SJCRH30 (cell line): Measurements from ENCODE around the gene DGKG. TPM values are rescaled to one million over a fixed set of nuclear protein-coding genes. Genes with fewer than 3 reads are reported as not detected.
A peak's percentile ranks its signal among the peaks of the same experiment; 100 is the strongest.

Source experiments
- DNase-seq, 2 experiments: peaks; one replicate each; pipeline ENCODE4 v3.0.0-alpha.2; 2015 to 2020
- H3K27ac ChIP-seq: fragments of 250-450 bp; sonication (Bioruptor Pico); 2 replicates; pipeline ENCODE4 v1.5.1; 2020; ENCODE audit warnings: mild to moderate bottlenecking, moderate library complexity
- H3K27me3 ChIP-seq: fragments of 250-450 bp; sonication (Bioruptor Pico); 2 replicates; pipeline ENCODE4 v1.5.1; 2020; ENCODE audit warnings: mild to moderate bottlenecking, moderate library complexity
- H3K36me3 ChIP-seq: fragments of 250-450 bp; sonication (Bioruptor Pico); 2 replicates; pipeline ENCODE4 v1.5.1; 2020; ENCODE audit warnings: mild to moderate bottlenecking, moderate library complexity
- H3K4me1 ChIP-seq: fragments of 250-450 bp; sonication (Bioruptor Pico); 2 replicates; pipeline ENCODE4 v1.5.1; 2020; ENCODE audit warnings: mild to moderate bottlenecking, moderate library complexity
- H3K4me3 ChIP-seq: fragments of 250-450 bp; sonication (Bioruptor Pico); 2 replicates; pipeline ENCODE4 v1.5.1; 2020; ENCODE audit warnings: mild to moderate bottlenecking, moderate library complexity
- H3K9me3 ChIP-seq: fragments of 250-450 bp; sonication (Bioruptor Pico); replicated peaks from 2 replicates; pipeline ENCODE4 v1.5.1; 2020; ENCODE audit warnings: mild to moderate bottlenecking, moderate library complexity
- total RNA-seq: library from RNA; depleted of rRNA; stranded (reverse); fragments of >200 nt; shearing (Covaris generic); gene quantifications from 2 replicates; pipeline ENCODE4 v1.2.3, GENCODE V29; 2014

DGKG gene
- total RNA-seq, 1 experiment from 2014 or later: 0.08 TPM

DNA sequence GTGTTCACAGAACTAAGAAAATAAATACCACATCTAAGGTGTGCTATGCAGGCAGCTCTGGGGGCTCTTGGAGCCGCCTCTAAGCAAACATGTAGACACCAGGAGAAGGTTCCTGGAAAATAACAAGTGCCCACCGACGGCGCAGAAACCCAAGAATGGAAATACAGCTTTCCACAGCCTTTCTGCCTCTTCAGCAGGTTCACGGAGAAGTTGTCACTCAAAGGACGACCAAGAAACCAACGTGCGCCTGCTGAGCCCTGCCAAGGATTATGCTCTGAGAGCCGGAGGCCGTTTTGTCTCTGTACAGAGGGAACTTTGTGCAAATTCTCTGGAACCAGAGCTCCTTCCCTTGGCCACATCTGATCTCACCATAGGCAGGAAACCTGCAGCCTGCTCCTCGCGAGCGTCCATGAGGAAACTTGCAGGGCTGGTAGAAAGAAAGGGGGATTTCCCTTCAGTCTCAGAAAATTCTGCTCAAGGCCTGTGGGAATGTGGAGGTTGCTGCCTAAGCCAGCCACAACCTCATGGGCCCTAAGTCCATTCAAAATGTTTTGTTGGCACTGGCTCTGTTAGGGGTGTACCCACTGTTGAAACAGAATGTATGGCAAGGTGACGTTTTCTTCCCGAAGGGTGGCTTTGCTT, 212.6 kb downstream of the DGKG start:
- Histone ChIP-seq H3K4me3 (no peak overlapping the region), H3K36me3 (no peaks in the 10 kb centered on the region), H3K27ac (no peak overlapping the region), H3K9me3 (no peaks in the 10 kb centered on the region), H3K4me1 (no peaks in the 10 kb centered on the region), H3K27me3 (no peaks in the 10 kb centered on the region)
- no peak for DNase-seq

DNA sequence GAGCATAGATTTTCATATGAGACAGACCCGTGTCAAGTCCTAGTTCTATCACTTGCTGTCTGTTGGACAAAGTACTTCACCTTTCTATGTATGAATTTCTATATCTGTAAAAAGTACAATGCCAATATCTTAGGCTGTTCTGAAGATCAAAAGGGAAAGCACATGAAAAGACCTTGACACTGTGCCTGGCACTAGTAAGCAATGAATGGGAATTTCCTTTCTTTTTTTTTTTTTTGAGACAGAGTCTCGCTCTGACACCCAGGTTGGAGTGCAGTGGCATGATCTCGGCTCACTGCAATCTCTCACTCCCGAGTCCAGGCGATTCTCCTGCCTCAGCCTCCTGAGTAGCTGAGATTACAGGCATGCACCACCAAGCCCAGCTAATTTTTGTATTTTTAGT, 217.8 kb downstream of the DGKG start:
- Histone ChIP-seq H3K4me1 (peaks cover 15% of the 10 kb centered on the region), H3K36me3 (no peaks in the 10 kb centered on the region), H3K27me3 (no peaks in the 10 kb centered on the region), H3K27ac (no peak overlapping the region), H3K4me3 (no peak overlapping the region), H3K9me3 (no peaks in the 10 kb centered on the region)
- DNase-seq: no peak

DNA sequence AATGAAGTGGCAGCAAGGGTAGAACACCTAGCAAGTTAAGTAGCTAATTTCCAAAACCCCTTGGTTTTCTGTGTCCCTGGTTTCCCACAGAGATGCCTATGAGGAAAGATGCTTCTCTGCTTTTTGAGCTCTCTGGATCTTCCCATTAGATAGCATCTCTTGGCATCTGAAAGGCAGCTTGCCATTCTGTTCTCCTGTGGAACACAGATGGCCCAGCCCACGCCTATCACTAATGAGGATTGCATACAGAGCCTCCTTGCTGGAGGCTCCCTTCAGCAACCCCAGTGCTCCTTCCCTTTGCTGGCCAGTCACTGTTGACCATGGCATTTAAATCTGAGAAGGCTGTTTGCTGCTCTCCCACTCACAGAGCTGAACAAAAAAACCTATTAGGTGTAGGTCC, 218.8 kb downstream of the DGKG start:
- no peak overlapping the region for H3K4me3 ChIP-seq
- no peak overlapping the region for H3K27ac ChIP-seq
- DNase-seq: no peak
- no peaks in the 10 kb centered on the region for H3K36me3 ChIP-seq
- H3K4me1 ChIP-seq: peaks cover 15% of the 10 kb centered on the region
- H3K27me3 ChIP-seq: no peaks in the 10 kb centered on the region
- H3K9me3 ChIP-seq: no peaks in the 10 kb centered on the region

DNA sequence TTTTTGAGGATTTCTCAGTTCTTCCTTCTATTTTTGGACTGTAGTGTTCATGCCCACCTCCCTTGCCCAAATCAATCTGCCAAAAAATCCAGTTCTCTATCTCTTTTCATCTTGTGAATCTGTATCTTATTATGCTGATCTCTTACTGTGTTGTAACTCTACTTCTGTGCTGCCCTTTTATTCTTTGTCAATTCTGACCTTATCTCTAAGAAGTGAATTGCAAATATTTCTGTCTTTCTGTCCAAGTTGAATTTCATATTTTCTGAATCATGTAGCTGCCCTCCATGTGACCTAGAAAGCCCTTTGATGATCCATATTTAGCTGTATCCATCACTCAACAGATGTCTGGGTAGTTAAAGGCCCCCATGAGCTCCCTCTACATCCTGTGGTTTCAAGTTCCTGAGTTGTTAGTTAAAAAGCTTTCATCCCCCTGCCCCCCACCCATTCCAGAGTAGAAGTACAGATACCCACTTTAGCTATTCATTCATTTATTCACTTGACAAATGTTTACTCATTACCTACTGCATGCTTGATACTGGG, 219.6 kb downstream of the DGKG start:
- no peaks in the 10 kb centered on the region for H3K9me3 ChIP-seq
- no peak overlapping the region for H3K4me3 ChIP-seq
- H3K36me3 ChIP-seq: no peaks in the 10 kb centered on the region
- H3K27me3 ChIP-seq: no peaks in the 10 kb centered on the region
- H3K4me1 ChIP-seq: peaks cover 15% of the 10 kb centered on the region
- H3K27ac ChIP-seq: no peak overlapping the region
- peak in 1 of 2 experiments; percentile 33 for DNase-seq

DNA sequence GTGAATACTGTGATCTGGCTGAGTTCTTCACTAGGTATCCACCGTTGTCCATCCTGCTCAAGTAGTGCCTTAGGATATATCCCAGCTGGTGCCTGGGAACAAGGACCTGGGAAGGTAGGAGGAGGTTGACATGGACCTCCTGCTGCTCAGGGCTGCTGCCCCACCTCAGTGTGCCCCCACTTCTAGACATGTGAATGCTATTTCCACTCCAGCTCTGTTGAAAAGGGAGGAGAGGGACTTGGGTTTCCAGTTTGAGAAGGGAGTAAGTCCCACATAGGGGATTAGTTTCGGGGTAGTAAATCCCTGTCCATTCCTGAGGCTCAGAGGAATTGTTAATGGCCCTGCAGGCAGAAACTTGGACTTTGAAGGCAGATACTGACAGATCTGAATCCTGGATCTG, 220.2 kb downstream of the DGKG start:
- H3K4me1 ChIP-seq: peaks cover 15% of the 10 kb centered on the region
- H3K9me3 ChIP-seq: no peaks in the 10 kb centered on the region
- no peaks in the 10 kb centered on the region for H3K36me3 ChIP-seq
- H3K27ac ChIP-seq: no peak overlapping the region
- no peaks in the 10 kb centered on the region for H3K27me3 ChIP-seq
- H3K4me3 ChIP-seq: no peak overlapping the region
- DNase-seq: no peak

DNA sequence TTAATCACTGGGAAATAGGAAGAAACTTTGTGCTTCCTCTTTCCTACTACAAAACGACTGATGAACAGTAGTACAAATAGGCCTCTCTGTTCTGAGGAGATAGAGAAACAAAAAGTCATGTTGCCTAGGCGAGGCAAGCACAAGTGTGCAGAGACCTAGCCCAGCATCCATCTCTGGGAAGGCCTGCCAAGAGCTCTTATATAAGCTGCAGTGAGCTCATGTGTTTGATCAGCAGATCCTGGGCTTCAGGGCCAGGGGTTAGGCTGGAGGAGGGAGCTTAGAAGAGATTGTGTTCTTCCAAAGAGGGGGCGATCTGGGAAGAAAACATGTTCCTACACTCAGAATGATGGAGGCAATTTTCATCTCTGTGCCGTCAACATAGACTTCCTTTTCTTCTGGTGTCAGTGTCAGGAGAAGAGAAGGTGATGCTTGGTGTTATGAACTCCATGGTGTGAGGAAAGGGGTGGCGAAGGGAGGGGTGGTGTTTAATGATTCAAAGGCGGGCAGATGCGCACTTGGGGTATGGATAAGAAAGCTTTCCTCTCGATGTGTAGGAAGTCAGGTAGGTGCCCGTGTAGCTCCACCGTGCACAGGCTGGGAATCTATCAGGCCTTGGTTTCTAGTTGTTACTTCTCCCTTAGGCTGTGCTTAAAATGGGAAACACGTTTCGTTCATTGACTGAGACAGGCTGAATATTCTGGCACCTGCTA, 223.6 kb downstream of the DGKG start:
- Histone ChIP-seq H3K27ac (no peak overlapping the region), H3K4me3 (no peak overlapping the region), H3K36me3 (no peaks in the 10 kb centered on the region), H3K4me1 (peaks cover 15% of the 10 kb centered on the region), H3K27me3 (no peaks in the 10 kb centered on the region), H3K9me3 (no peaks in the 10 kb centered on the region)
- no peak for DNase-seq

DNA sequence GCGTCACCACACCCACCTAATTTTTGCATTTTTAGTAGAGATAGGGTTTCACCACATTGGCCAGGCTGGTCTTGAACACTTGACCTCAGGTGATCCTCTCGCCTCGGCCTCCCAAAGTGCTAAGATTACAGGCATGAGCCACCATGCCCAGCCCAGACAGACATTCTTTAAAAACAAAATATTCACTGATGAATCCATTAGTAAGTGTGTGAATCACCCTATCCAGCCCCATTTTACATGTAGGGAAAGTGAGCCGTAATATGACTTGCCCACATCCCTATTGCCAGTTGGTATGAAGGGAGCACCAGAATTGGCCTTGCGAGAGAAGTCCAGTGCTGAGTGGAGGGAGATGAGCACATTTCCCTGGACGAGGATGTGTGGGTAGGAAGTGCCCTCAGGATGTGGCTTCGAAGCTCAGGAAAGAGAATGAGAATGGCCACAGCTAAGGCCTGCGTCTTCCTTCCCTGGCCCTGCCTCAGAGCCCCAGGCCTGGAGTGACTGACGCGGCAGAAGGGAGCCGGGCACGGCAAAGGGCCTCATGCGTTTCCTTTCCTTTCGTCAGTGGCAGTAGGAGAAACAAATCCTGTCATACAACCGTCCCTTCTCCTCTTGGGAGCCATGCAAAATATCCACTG, 224.9 kb downstream of the DGKG start:
- H3K36me3 ChIP-seq: no peaks in the 10 kb centered on the region
- no peak overlapping the region for H3K27ac ChIP-seq
- no peaks in the 10 kb centered on the region for H3K27me3 ChIP-seq
- no peaks in the 10 kb centered on the region for H3K9me3 ChIP-seq
- no peak overlapping the region for H3K4me3 ChIP-seq
- DNase-seq: no peak
- peaks cover 8% of the 10 kb centered on the region for H3K4me1 ChIP-seq

DNA sequence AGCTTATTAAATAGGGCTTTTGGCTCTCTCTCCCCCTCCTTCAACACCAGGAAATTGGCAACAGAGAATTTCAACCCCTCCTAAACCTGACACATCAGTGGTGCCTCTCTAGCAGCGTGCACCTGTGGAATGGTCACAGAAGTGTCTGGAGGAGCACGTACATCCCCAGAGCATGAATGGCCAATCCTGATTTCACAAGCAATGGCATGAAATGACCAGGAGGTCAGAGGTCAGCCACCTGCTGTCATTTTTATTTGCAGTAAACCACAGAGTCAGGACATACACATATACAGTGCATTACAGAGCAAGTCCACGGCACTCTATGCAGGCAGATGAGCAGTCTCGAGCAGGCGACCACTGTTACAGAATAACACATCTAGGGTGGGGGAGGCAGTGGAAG, 228.1 kb downstream of the DGKG start:
- Histone ChIP-seq H3K36me3 (no peaks in the 10 kb centered on the region), H3K27me3 (no peaks in the 10 kb centered on the region), H3K27ac (no peak overlapping the region), H3K4me3 (no peak overlapping the region), H3K4me1 (no peaks in the 10 kb centered on the region), H3K9me3 (no peaks in the 10 kb centered on the region)
- DNase-seq: no peak

DNA sequence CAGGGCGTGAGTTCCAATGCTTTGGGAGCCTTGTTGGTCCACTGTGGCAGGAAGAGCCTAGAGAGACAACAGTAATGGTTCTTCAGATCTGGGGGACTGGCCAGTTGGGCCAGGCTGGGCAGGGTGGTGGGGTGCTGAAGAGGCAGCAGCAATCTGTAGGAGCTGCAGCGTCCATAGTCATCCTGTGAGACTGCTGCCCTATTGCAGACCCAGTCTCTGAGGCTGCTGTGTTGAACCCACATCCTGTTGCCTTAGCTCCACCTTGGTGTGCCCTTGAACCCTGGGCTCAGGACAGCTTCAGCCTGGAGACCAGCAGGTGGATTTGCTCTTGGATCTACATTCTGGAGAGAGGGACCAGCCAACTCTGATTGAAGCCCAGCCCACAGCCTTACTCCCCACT, 229.5 kb downstream of the DGKG start:
- no peaks in the 10 kb centered on the region for H3K4me1 ChIP-seq
- H3K27ac ChIP-seq: no peak overlapping the region
- H3K36me3 ChIP-seq: no peaks in the 10 kb centered on the region
- DNase-seq: no peak
- no peak overlapping the region for H3K4me3 ChIP-seq
- no peaks in the 10 kb centered on the region for H3K9me3 ChIP-seq
- H3K27me3 ChIP-seq: no peaks in the 10 kb centered on the region

DNA sequence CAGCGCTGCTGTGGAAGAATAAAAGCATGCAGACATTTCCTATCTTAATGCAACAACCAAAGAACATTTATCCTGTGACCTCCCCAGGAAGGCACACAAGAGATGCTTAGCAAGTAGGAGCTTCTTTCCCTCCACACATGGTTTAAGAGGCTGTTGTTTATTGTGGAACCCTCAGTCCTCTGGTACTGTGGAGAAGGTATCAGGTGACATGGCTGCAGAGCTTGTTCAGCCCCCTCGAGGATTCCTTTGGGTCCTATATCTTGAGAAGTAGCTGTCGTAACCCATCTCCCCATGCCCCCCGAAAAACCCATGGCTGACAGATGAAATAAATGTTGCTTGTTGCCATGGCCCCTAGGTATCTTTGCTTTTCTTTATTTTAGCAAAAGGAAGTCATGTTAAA, 232.8 kb downstream of the DGKG start:
- Histone ChIP-seq H3K9me3 (no peaks in the 10 kb centered on the region), H3K4me1 (peaks cover 10% of the 10 kb centered on the region), H3K36me3 (no peaks in the 10 kb centered on the region), H3K4me3 (no peak overlapping the region), H3K27me3 (no peaks in the 10 kb centered on the region), H3K27ac (no peak overlapping the region)
- DNase-seq: peak in 1 of 2 experiments; percentile 16

DNA sequence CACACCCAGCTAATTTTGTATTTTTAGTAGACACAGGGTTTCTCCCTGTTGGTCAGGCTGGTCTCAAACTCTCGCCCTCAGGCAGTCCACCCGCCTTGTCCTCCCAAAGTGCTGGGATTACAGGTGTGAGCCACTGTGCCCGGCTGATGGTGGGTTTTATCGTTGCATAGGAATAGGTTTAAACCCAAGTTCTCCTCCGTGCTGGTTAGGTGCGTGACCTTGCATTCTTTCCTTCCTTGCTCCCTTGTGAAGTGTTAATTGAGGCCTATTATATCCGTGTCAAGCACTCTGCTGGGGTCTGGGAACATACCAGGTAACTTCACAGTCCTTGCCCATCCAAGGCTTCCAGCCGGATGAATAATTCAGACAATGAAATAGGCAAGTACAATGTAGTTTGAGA, 233.9 kb downstream of the DGKG start:
- Histone ChIP-seq H3K27ac (no peak overlapping the region), H3K4me3 (no peak overlapping the region), H3K36me3 (no peaks in the 10 kb centered on the region), H3K4me1 (peaks cover 18% of the 10 kb centered on the region), H3K9me3 (no peaks in the 10 kb centered on the region), H3K27me3 (no peaks in the 10 kb centered on the region)
- DNase-seq: no peak

DNA sequence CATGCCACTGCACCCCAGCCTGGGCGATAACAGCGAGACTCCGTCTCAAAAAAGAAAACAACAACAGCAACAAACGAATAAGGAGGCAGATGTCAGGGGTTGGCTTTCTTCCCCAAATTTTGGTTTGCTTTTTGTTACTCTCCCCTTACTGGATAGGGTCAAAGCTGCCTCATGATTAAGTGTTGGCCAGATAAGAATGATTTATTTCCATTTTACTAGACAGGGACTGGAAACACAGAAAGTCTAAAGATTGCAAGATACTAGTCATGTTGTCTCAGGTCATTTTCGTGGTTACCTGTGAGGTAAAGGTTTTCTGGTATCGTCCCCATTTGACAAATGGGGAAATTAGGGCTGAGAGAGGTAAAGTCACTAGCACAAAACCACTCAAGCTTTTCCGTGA, 234.6 kb downstream of the DGKG start:
- Histone ChIP-seq H3K4me1 (peaks cover 25% of the 10 kb centered on the region), H3K9me3 (no peaks in the 10 kb centered on the region), H3K27ac (no peak overlapping the region), H3K4me3 (no peak overlapping the region), H3K27me3 (no peaks in the 10 kb centered on the region), H3K36me3 (no peaks in the 10 kb centered on the region)
- no peak for DNase-seq

DNA sequence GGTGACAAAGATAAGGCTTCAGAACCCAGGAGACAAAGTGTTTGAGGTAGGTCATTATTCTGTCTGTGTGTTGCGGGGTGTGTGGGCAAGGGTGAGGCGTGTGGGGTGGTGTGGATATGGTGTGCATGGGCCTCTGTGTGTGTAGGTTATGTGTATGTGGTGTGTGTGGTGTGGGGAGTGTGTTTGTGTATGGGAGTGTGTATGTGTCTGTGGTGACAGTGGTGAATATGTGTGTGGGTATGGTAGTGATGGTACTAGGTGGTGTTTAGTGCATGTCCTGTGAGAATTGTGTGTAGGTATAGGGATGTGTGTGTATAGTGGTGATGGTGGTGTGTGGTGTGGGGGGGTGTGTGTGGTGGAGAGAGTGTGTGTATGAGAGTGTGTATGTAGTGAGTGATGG, 236.9 kb downstream of the DGKG start:
- no peaks in the 10 kb centered on the region for H3K36me3 ChIP-seq
- peaks cover 36% of the 10 kb centered on the region for H3K4me1 ChIP-seq
- no peaks in the 10 kb centered on the region for H3K9me3 ChIP-seq
- peak overlapping the region; percentile 84 for H3K27ac ChIP-seq
- no peaks in the 10 kb centered on the region for H3K27me3 ChIP-seq
- no peak for DNase-seq
- H3K4me3 ChIP-seq: peak overlapping the region; percentile 18; the same call in 1 of the 2 replicates

DNA sequence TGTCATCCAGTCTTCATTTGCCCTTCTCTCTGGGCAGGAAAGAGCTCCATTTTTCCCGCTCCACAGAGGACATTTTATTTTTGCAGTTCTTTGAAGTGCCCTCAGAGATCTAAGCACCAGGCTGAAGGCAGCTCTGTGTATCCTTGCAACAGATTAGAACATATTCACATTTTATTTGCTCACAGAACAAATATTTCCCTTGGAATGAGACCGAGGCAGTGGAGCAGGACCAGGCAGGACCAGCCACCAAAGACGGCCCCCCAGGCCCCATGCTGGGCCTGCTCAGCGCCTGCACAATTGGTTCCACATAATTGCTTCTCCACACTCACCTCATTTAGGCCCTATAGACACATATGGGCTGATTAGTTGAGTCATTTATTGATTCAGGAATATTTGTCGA, 237.4 kb downstream of the DGKG start:
- peak; percentile 55 to 71 for DNase-seq
- H3K4me1 ChIP-seq: peaks cover 36% of the 10 kb centered on the region
- H3K4me3 ChIP-seq: peak overlapping the region; percentile 22; the same call in 1 of the 2 replicates
- peak overlapping the region; percentile 84 for H3K27ac ChIP-seq
- H3K27me3 ChIP-seq: no peaks in the 10 kb centered on the region
- H3K36me3 ChIP-seq: no peaks in the 10 kb centered on the region
- no peaks in the 10 kb centered on the region for H3K9me3 ChIP-seq

DNA sequence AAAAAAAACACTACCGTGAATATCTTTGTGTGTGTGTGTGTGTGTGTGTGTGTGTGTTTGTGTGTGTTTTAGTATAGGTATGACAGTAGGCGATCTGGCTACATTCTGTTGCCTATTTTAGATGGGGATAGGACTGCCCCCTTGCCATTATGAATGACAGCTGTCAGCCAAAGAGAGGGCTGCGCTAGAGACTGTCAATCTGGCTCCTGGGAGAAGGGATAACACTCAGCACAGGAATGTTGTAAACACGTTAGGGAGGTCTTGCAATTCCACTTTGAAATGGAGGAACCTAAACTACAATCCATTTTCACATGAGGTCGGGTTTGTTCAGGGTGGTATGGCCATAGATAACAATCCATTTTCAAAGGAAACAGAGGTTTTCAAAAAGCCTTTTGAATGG, 239.0 kb downstream of the DGKG start:
- Histone ChIP-seq H3K36me3 (no peaks in the 10 kb centered on the region), H3K4me3 (no peak overlapping the region), H3K27me3 (no peaks in the 10 kb centered on the region), H3K27ac (peak overlapping the region; percentile 84; the same call in 1 of the 2 replicates), H3K4me1 (peaks cover 36% of the 10 kb centered on the region), H3K9me3 (no peaks in the 10 kb centered on the region)
- no peak for DNase-seq
